HG02798 (cell line): ENCODE measurements around the gene RASL10B.
"Not testable (repeated sequence)": the region's sequence is repeated elsewhere in the genome, so short reads cannot be mapped to it uniquely, and the experiment has no call there.

Source experiments
- ATAC-seq: cut with Tn5 transposase; IDR thresholded peaks from one replicate; pipeline ENCODE4 v1.9.1; 2021; ENCODE audit warnings: mild to moderate bottlenecking; ENCODE audit not compliant: unreplicated experiment, poor library complexity

Gene RASL10B

GRCh38 chr17:35740997-35741931, 9.8 kb downstream of the RASL10B start:
- no peak for ATAC-seq

- ATAC-seq = no peak
These were observed 11.1 kb downstream of the RASL10B start for GRCh38 chr17:35742496-35742895.

- no peak for ATAC-seq
These were observed 11.5 kb downstream of the RASL10B start for GRCh38 chr17:35742896-35743477.

GRCh38 chr17:35743626-35744328, 12.3 kb downstream of the RASL10B start:
- no peak for ATAC-seq

- no peak for ATAC-seq
These were observed 13.4 kb downstream of the RASL10B start for GRCh38 chr17:35744830-35745229.

GRCh38 chr17:35745246-35745645, 13.8 kb downstream of the RASL10B start:
- no peak for ATAC-seq

- ATAC-seq = no peak
These were observed 14.4 kb downstream of the RASL10B start for GRCh38 chr17:35745749-35746320.

GRCh38 chr17:35747540-35748017, 16.1 kb downstream of the RASL10B start:
- ATAC-seq = peak; percentile 50

- no peak for ATAC-seq
These were observed 17.0 kb downstream of the RASL10B start for GRCh38 chr17:35748341-35748841.

- no peak for ATAC-seq
These were observed 17.5 kb downstream of the RASL10B start for GRCh38 chr17:35748979-35749378.

GRCh38 chr17:35749560-35750412, 18.3 kb downstream of the RASL10B start:
- ATAC-seq = no peak

GRCh38 chr17:35750526-35751395, 19.3 kb downstream of the RASL10B start:
- ATAC-seq = no peak

- not testable (repeated sequence) for ATAC-seq
These were observed 20.1 kb downstream of the RASL10B start for GRCh38 chr17:35751541-35751940.

GRCh38 chr17:35752471-35752870, 21.0 kb downstream of the RASL10B start:
- no peak for ATAC-seq

- ATAC-seq = no peak
These were observed 21.7 kb downstream of the RASL10B start, which contains the start of gene GAS2L2 for GRCh38 chr17:35752945-35753764. TSS of gene GAS2L2 (minus strand) at chr17:35753239. CDS start at chr17:35752850, 389 bp downstream.

- ATAC-seq = no peak
These were observed 25.8 kb downstream of the RASL10B start for GRCh38 chr17:35757243-35757642.

- no peak for ATAC-seq
These were observed 29.1 kb downstream of the RASL10B start, which contains the start of gene C17orf50 for GRCh38 chr17:35760587-35760986. TSS of gene C17orf50 (plus strand) at chr17:35760887. CDS start at chr17:35760942, 55 bp downstream.
